Neural cell (in vitro differentiated cells): ENCODE measurements around the gene TLN1. TPM values are rescaled to one million over a fixed set of nuclear protein-coding genes. Genes with fewer than 3 reads are reported as not detected.
A peak's percentile ranks its signal among the peaks of the same experiment; 100 is the strongest.

Experiments
- H2AFZ ChIP-seq: fragments of 200-600, 300-800 bp; sonication (generic), shearing (Covaris generic); 2 replicates; pipeline ENCODE4 v1.6.0; 2014; ENCODE audit warnings: low read depth, mild to moderate bottlenecking, antibody characterized with exemption, low read length, moderate library complexity
- H3F3A ChIP-seq: fragments of 200-600 bp; shearing (Covaris generic); 2 replicates; pipeline ENCODE4 v1.6.1; 2016; ENCODE audit warnings: mild to moderate bottlenecking, moderate library complexity, mixed read lengths, antibody characterized with exemption, low read length; ENCODE audit not compliant: insufficient read depth, poor library complexity, severe bottlenecking
- H3K27ac ChIP-seq: fragments of 200-600, 300-800 bp; sonication (generic), shearing (Covaris generic); 2 replicates; pipeline ENCODE4 v1.5.1; 2014; ENCODE audit warnings: mild to moderate bottlenecking, low read length, moderate library complexity
- H3K27me3 ChIP-seq: fragments of 300-800, 200-600 bp; sonication (generic), shearing (Covaris generic); 2 replicates; pipeline ENCODE4 v1.6.0; 2014; ENCODE audit warnings: mild to moderate bottlenecking, low read depth, low read length, moderate library complexity; ENCODE audit not compliant: insufficient read depth
- H3K36me3 ChIP-seq: fragments of 300-800, 200-600 bp; sonication (generic), shearing (Covaris generic); 2 replicates; pipeline ENCODE4 v1.5.1; 2014; ENCODE audit warnings: mild to moderate bottlenecking, antibody characterized with exemption, low read length, moderate library complexity; ENCODE audit not compliant: insufficient read depth
- H3K4me2 ChIP-seq: fragments of 300-800, 200-600 bp; sonication (generic), shearing (Covaris generic); 2 replicates; pipeline ENCODE4 v1.6.0; 2014; ENCODE audit warnings: mild to moderate bottlenecking, low read length
- H3K4me3 ChIP-seq: fragments of 300-800, 200-600 bp; sonication (generic), shearing (Covaris generic); 2 replicates; pipeline ENCODE4 v1.5.1; 2014; ENCODE audit warnings: mild to moderate bottlenecking, low read length, moderate library complexity
- H3K79me2 ChIP-seq: fragments of 200-600 bp; shearing (Covaris generic); replicated peaks from 2 replicates; pipeline ENCODE4 v1.6.0; 2014; ENCODE audit warnings: mild to moderate bottlenecking, low read length, moderate library complexity; ENCODE audit not compliant: insufficient read depth
- H3K9ac ChIP-seq: fragments of 300-800, 200-600 bp; sonication (generic), shearing (Covaris generic); 2 replicates; pipeline ENCODE4 v1.6.1; 2016; ENCODE audit warnings: mild to moderate bottlenecking, low read length, mixed read lengths
- H3K9me2 ChIP-seq: fragments of 200-600 bp; shearing (Covaris generic); 2 replicates; pipeline ENCODE4 v1.6.1; 2016; ENCODE audit warnings: mild to moderate bottlenecking, low read length, mixed read lengths; ENCODE audit not compliant: insufficient read depth
- H3K9me3 ChIP-seq: fragments of 200-600, 300-800 bp; sonication (generic), shearing (Covaris generic); 2 replicates; pipeline ENCODE4 v1.6.1; 2016; ENCODE audit warnings: mild to moderate bottlenecking, mixed run types, low read length, moderate library complexity, mixed read lengths
- H4K20me1 ChIP-seq: fragments of 200-600 bp; shearing (Covaris generic); 2 replicates; pipeline ENCODE4 v1.6.1; 2016; ENCODE audit warnings: mild to moderate bottlenecking, mixed run types; ENCODE audit not compliant: insufficient read depth
- EP300 ChIP-seq: fragments of 450-650 bp; conservative IDR thresholded peaks from 2 replicates; pipeline ENCODE4 v1.6.1; 2014; ENCODE audit warnings: antibody characterized with exemption, mild to moderate bottlenecking, moderate library complexity; ENCODE audit not compliant: poor library complexity, severe bottlenecking
- EZH2 ChIP-seq: fragments of 200-600, 300-800 bp; shearing (Covaris generic), sonication (generic); IDR thresholded peaks from 2 replicates; pipeline ENCODE4 v1.6.1; 2014; ENCODE audit warnings: antibody characterized with exemption, low read length, borderline replicate concordance, mild to moderate bottlenecking; ENCODE audit not compliant: insufficient read depth, poor library complexity, severe bottlenecking
- MXI1 ChIP-seq: fragments of 450-650 bp; conservative IDR thresholded peaks from 2 replicates; pipeline ENCODE4 v1.6.1; 2014; ENCODE audit warnings: antibody characterized with exemption, mild to moderate bottlenecking; ENCODE audit not compliant: poor library complexity, severe bottlenecking
- POLR2AphosphoS5 ChIP-seq: IDR thresholded peaks from 2 replicates; pipeline ENCODE4 v1.6.1; 2012
- RAD21 ChIP-seq: fragments of 450-650 bp; conservative IDR thresholded peaks from 2 replicates; pipeline ENCODE4 v1.6.1; 2014; ENCODE audit warnings: antibody characterized with exemption, mild to moderate bottlenecking, moderate library complexity
- SMC3 ChIP-seq: fragments of 450-650 bp; conservative IDR thresholded peaks from 2 replicates; pipeline ENCODE4 v1.6.1; 2014; ENCODE audit warnings: antibody characterized with exemption, mild to moderate bottlenecking, moderate library complexity; ENCODE audit not compliant: poor library complexity
- TAF1 ChIP-seq: IDR thresholded peaks from 2 replicates; pipeline ENCODE4 v1.6.1; 2012; ENCODE audit warnings: low read depth
- polyA minus RNA-seq: library from RNA; depleted of rRNA, polyadenylated mRNA; stranded (reverse); fragments of >200 nt; gene quantifications from 2 replicates; pipeline ENCODE4 v1.2.3, GENCODE V29; 2014
- polyA plus RNA-seq: library from polyadenylated mRNA; depleted of rRNA; stranded (reverse); fragments of >200 nt; gene quantifications from 2 replicates; pipeline ENCODE4 v1.2.3, GENCODE V29; 2014
- TF ChIP-seq, protein P1 (sequence below): fragments of 450-650 bp; IDR thresholded peaks from 2 replicates; pipeline ENCODE4 v1.5.1; 2014; ENCODE audit warnings: antibody characterized with exemption, mild to moderate bottlenecking, moderate library complexity; ENCODE audit not compliant: poor library complexity, severe bottlenecking
- TF ChIP-seq, protein P2 (sequence below): IDR thresholded peaks from 2 replicates; pipeline ENCODE4 v1.6.1; 2012; ENCODE audit warnings: borderline replicate concordance

The TLN1 gene, protein sequence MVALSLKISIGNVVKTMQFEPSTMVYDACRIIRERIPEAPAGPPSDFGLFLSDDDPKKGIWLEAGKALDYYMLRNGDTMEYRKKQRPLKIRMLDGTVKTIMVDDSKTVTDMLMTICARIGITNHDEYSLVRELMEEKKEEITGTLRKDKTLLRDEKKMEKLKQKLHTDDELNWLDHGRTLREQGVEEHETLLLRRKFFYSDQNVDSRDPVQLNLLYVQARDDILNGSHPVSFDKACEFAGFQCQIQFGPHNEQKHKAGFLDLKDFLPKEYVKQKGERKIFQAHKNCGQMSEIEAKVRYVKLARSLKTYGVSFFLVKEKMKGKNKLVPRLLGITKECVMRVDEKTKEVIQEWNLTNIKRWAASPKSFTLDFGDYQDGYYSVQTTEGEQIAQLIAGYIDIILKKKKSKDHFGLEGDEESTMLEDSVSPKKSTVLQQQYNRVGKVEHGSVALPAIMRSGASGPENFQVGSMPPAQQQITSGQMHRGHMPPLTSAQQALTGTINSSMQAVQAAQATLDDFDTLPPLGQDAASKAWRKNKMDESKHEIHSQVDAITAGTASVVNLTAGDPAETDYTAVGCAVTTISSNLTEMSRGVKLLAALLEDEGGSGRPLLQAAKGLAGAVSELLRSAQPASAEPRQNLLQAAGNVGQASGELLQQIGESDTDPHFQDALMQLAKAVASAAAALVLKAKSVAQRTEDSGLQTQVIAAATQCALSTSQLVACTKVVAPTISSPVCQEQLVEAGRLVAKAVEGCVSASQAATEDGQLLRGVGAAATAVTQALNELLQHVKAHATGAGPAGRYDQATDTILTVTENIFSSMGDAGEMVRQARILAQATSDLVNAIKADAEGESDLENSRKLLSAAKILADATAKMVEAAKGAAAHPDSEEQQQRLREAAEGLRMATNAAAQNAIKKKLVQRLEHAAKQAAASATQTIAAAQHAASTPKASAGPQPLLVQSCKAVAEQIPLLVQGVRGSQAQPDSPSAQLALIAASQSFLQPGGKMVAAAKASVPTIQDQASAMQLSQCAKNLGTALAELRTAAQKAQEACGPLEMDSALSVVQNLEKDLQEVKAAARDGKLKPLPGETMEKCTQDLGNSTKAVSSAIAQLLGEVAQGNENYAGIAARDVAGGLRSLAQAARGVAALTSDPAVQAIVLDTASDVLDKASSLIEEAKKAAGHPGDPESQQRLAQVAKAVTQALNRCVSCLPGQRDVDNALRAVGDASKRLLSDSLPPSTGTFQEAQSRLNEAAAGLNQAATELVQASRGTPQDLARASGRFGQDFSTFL (N-terminal part only)
- polyA plus RNA-seq (7.1 and 9.0 TPM in 2 replicates), polyA minus RNA-seq (11.9 and 13.7 TPM in 2 replicates)

DNA sequence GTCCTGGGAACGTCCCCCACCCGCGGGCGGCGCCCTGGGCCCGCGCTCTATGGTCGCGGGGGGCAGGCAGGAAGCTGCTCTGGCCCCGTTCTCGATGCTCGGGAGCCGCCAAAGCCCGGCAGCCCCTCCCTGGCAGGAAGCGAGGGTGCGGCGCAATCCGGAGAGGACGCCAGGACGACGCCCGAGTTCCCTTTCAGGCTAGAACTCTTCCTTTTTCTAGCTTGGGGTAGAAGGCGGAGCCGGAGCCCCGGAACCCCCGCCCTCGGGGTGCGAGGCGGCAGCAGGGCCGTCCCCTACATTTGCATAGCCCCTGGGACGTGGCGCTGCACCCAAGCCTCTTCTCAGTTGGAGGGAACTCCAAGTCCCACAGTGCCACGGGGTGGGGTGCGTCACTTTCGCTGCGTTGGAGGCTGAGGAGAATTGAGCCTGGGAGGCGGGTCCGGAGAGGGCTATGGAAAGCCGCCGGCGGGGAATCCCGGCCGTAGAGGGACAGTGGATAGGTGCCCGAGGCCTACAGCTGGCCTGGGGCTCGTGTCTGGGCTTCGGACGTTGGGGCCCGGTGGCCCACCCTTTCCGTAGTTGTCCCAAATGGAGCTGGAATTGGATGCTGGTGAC, at the start of gene TLN1, which contains the start of gene CREB3:
Gene TLN1 (minus strand): TSS at position 11 of the 615 bp plus-strand sequence. CDS start 6,501 bp downstream, outside the sequence.
Gene CREB3 (plus strand): TSS at position 482 of the 615 bp plus-strand sequence. CDS start 107 bp downstream, at position 589.
- Histone ChIP-seq H3K9me3 (no peaks in the 10 kb centered on the region), H3K27me3 (no peaks in the 10 kb centered on the region), H3K36me3 (no peaks in the 10 kb centered on the region), H3F3A (no peaks in the 10 kb centered on the region), H3K27ac (peak within 1 kb of the TSS; percentile 83), H3K4me2 (peak within 1 kb of the TSS; percentile 83), H3K79me2 (peaks cover 31% of the 10 kb centered on the region), H4K20me1 (no peaks in the 10 kb centered on the region), H3K9ac (peak within 1 kb of the TSS; percentile 79), H3K9me2 (no peaks in the 10 kb centered on the region), H3K4me3 (peak within 1 kb of the TSS; percentile 81), H2AFZ (peak within 1 kb of the TSS; percentile 78)
- TF ChIP-seq, protein P1, sequence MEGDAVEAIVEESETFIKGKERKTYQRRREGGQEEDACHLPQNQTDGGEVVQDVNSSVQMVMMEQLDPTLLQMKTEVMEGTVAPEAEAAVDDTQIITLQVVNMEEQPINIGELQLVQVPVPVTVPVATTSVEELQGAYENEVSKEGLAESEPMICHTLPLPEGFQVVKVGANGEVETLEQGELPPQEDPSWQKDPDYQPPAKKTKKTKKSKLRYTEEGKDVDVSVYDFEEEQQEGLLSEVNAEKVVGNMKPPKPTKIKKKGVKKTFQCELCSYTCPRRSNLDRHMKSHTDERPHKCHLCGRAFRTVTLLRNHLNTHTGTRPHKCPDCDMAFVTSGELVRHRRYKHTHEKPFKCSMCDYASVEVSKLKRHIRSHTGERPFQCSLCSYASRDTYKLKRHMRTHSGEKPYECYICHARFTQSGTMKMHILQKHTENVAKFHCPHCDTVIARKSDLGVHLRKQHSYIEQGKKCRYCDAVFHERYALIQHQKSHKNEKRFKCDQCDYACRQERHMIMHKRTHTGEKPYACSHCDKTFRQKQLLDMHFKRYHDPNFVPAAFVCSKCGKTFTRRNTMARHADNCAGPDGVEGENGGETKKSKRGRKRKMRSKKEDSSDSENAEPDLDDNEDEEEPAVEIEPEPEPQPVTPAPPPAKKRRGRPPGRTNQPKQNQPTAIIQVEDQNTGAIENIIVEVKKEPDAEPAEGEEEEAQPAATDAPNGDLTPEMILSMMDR, result peak; percentile 48
- TF ChIP-seq TAF1 (no peak), MXI1 (peak; percentile 67), RAD21 (peak; percentile 22), SMC3 (peak; percentile 26), EP300 (peak; percentile 35), POLR2AphosphoS5 (peak; percentile 86), EZH2 (no peak)

DNA sequence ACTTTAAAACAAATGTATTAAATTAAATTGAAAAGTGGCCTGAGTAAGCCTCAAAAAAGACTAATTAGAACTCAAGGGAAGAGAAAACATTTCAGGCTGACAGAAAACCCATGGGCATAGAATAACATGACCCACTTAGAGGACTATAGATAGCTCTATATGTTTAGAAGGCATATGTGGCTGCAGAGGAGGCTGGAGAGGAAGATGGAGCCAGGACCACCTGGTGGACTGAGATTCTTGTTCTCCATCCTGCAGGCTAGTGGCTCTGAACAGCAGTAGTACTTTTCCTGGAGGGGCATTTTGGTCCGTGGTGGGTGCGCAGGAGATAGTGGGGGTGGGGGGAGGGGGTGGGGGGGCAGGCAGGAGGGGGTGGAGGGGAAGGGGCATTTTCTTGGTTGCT, 49.1 kb upstream of the TLN1 start:
- no peak overlapping the region for H3K9ac ChIP-seq
- H4K20me1 ChIP-seq, result no peaks in the 10 kb centered on the region
- H3K79me2 ChIP-seq, result no peaks in the 10 kb centered on the region
- H3K27me3 ChIP-seq, result no peaks in the 10 kb centered on the region
- no peak overlapping the region for H3K4me3 ChIP-seq
- no peaks in the 10 kb centered on the region for H3K36me3 ChIP-seq
- H2AFZ ChIP-seq, result no peak overlapping the region
- TF ChIP-seq, protein P1, result no peak
- TF ChIP-seq SMC3, result no peak
- TF ChIP-seq, protein P2, sequence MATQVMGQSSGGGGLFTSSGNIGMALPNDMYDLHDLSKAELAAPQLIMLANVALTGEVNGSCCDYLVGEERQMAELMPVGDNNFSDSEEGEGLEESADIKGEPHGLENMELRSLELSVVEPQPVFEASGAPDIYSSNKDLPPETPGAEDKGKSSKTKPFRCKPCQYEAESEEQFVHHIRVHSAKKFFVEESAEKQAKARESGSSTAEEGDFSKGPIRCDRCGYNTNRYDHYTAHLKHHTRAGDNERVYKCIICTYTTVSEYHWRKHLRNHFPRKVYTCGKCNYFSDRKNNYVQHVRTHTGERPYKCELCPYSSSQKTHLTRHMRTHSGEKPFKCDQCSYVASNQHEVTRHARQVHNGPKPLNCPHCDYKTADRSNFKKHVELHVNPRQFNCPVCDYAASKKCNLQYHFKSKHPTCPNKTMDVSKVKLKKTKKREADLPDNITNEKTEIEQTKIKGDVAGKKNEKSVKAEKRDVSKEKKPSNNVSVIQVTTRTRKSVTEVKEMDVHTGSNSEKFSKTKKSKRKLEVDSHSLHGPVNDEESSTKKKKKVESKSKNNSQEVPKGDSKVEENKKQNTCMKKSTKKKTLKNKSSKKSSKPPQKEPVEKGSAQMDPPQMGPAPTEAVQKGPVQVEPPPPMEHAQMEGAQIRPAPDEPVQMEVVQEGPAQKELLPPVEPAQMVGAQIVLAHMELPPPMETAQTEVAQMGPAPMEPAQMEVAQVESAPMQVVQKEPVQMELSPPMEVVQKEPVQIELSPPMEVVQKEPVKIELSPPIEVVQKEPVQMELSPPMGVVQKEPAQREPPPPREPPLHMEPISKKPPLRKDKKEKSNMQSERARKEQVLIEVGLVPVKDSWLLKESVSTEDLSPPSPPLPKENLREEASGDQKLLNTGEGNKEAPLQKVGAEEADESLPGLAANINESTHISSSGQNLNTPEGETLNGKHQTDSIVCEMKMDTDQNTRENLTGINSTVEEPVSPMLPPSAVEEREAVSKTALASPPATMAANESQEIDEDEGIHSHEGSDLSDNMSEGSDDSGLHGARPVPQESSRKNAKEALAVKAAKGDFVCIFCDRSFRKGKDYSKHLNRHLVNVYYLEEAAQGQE, result no peak
- H3K9me3 ChIP-seq, result no peaks in the 10 kb centered on the region
- no peaks in the 10 kb centered on the region for H3F3A ChIP-seq
- H3K4me2 ChIP-seq, result no peak overlapping the region
- H3K27ac ChIP-seq, result no peak overlapping the region
- no peaks in the 10 kb centered on the region for H3K9me2 ChIP-seq
